ENCODE measurements around the gene ABHD15. TPM values are rescaled to one million over a fixed set of nuclear protein-coding genes. Genes with fewer than 3 reads are reported as not detected.

The ABHD15 gene
- polyA plus RNA-seq, 2 of the 4 experiments (the other 2 are of a cell fraction) = 13.5 to 15.8 TPM

GRCh38 chr17:29578626-29579485 is 12.0 kb upstream of the ABHD15 start:
- Histone ChIP-seq H3K4me3 (no peak overlapping the region), H3K4me1 (peaks cover 20% of the 10 kb centered on the region), H3K27ac (no peak overlapping the region), H3K9me3 (no peaks in the 10 kb centered on the region), H3K4me2 (no peak overlapping the region)
- ATAC-seq = no peak
- CTCF ChIA-PET = interaction anchor here (0.8 to 24.0 kb wide), 14 partner anchors 2 to 535 kb away, joined by 3 to 474 read pairs (median 27); partner anchors contain the start of genes ABHD15, ANKRD13B, CORO6 and TP53I13
- no peak for FAIRE-seq
- 89% methylated on average over 14 of the region's 14 CpGs for WGBS (ENCODE audit: missing lambda C conversion rate)
- no peak for TF ChIP-seq EP300 (IDR thresholded peaks at IDR 0.05)
- no peak for TF ChIP-seq BCL3 (IDR thresholded peaks at IDR 0.05)
- no peak for TF ChIP-seq CHD2 (IDR thresholded peaks at IDR 0.05; ENCODE audit: low read length, partially characterized antibody)
- TF ChIP-seq TP53 (CRISPR knock-in tag; IDR thresholded peaks at IDR 0.05) = no peak
- TF ChIP-seq ZSCAN20 (CRISPR knock-in tag; IDR thresholded peaks at IDR 0.05) = no peak
- no peak for TF ChIP-seq RFX5 (IDR thresholded peaks at IDR 0.05)
- TF ChIP-seq, protein P1, sequence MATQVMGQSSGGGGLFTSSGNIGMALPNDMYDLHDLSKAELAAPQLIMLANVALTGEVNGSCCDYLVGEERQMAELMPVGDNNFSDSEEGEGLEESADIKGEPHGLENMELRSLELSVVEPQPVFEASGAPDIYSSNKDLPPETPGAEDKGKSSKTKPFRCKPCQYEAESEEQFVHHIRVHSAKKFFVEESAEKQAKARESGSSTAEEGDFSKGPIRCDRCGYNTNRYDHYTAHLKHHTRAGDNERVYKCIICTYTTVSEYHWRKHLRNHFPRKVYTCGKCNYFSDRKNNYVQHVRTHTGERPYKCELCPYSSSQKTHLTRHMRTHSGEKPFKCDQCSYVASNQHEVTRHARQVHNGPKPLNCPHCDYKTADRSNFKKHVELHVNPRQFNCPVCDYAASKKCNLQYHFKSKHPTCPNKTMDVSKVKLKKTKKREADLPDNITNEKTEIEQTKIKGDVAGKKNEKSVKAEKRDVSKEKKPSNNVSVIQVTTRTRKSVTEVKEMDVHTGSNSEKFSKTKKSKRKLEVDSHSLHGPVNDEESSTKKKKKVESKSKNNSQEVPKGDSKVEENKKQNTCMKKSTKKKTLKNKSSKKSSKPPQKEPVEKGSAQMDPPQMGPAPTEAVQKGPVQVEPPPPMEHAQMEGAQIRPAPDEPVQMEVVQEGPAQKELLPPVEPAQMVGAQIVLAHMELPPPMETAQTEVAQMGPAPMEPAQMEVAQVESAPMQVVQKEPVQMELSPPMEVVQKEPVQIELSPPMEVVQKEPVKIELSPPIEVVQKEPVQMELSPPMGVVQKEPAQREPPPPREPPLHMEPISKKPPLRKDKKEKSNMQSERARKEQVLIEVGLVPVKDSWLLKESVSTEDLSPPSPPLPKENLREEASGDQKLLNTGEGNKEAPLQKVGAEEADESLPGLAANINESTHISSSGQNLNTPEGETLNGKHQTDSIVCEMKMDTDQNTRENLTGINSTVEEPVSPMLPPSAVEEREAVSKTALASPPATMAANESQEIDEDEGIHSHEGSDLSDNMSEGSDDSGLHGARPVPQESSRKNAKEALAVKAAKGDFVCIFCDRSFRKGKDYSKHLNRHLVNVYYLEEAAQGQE (IDR thresholded peaks at IDR 0.05) = no peak
- TF ChIP-seq, protein P2, sequence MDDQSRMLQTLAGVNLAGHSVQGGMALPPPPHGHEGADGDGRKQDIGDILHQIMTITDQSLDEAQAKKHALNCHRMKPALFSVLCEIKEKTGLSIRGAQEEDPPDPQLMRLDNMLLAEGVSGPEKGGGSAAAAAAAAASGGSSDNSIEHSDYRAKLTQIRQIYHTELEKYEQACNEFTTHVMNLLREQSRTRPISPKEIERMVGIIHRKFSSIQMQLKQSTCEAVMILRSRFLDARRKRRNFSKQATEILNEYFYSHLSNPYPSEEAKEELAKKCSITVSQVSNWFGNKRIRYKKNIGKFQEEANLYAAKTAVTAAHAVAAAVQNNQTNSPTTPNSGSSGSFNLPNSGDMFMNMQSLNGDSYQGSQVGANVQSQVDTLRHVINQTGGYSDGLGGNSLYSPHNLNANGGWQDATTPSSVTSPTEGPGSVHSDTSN (IDR thresholded peaks at IDR 0.05) = no peak
- no peak for TF ChIP-seq JUNB (IDR thresholded peaks at IDR 0.05)
- TF ChIP-seq NPAS2 (CRISPR knock-in tag; IDR thresholded peaks at IDR 0.05; ENCODE audit: borderline replicate concordance) = no peak
- TF ChIP-seq JUN (IDR thresholded peaks at IDR 0.05) = no peak
- POLR2A ChIA-PET = no interaction called here
- no peak for DNase-seq (ENCODE audit: low read depth in 1 of 2, low spot score in 1 of 2)

GRCh38 chr17:29577385-29578211 is 10.8 kb upstream of the ABHD15 start:
- FAIRE-seq (no peak), DNase-seq (ENCODE audit: low read depth in 1 of 2, low spot score in 1 of 2) (no peak), ATAC-seq (no peak)
- WGBS (ENCODE audit: missing lambda C conversion rate) = 90% methylated on average over 20 of the region's 22 CpGs
- POLR2A ChIA-PET = interaction anchor here (0.8 kb wide), 1 partner anchor 15 kb away, joined by 3 read pairs; the partner anchor contains the start of gene ANKRD13B
- no peaks in the 10 kb centered on the region for H3K9me3 ChIP-seq
- peak overlapping the region in 1 of 2 experiments; percentile 19; a peak in 1 of 6 replicates for H3K27ac ChIP-seq
- H3K4me3 ChIP-seq = no peak overlapping the region
- CTCF ChIA-PET = interaction anchor here (1.1 to 24.0 kb wide), 11 partner anchors 3 to 516 kb away, joined by 3 to 474 read pairs (median 36); partner anchors contain the start of genes ABHD15, ANKRD13B, CORO6 and TP53I13
- no peak for TF ChIP-seq ZC3H11A (IDR thresholded peaks at IDR 0.05)
- TF ChIP-seq MYC (IDR thresholded peaks at IDR 0.05; ENCODE audit: borderline replicate concordance, low read length) = no peak
- TF ChIP-seq CBX8 (IDR thresholded peaks at IDR 0.05) = no peak
- TF ChIP-seq CHD4 (IDR thresholded peaks at IDR 0.05; ENCODE audit: borderline replicate concordance) = no peak
- TF ChIP-seq HEYL (CRISPR knock-in tag; IDR thresholded peaks at IDR 0.05) = no peak
- no peak for TF ChIP-seq JUNB (IDR thresholded peaks at IDR 0.05)
- TF ChIP-seq JUN (IDR thresholded peaks at IDR 0.05) = no peak
- no peak for TF ChIP-seq E2F6 (IDR thresholded peaks at IDR 0.05; ENCODE audit: borderline replicate concordance, low read depth)
- TF ChIP-seq HOXB13 (CRISPR knock-in tag; IDR thresholded peaks at IDR 0.05; ENCODE audit: low read depth) = no peak
- TF ChIP-seq CBX2 (IDR thresholded peaks at IDR 0.05; ENCODE audit: borderline replicate concordance, low read depth) = no peak
- TF ChIP-seq KDM1A (IDR thresholded peaks at IDR 0.05; ENCODE audit: low read depth) = no peak
- TF ChIP-seq EHMT2 (IDR thresholded peaks at IDR 0.05; ENCODE audit: low read depth) = no peak
- no peak for TF ChIP-seq GATA3 (IDR thresholded peaks at IDR 0.05; ENCODE audit: borderline replicate concordance)
- no peak for TF ChIP-seq RAD21 (conservative IDR thresholded peaks at IDR 0.05 in 1 of 2, IDR thresholded peaks at IDR 0.05 in 1 of 2)
- TF ChIP-seq POLR2A (IDR thresholded peaks at IDR 0.05; ENCODE audit: low read length) = no peak
- TF ChIP-seq ESRRA (IDR thresholded peaks at IDR 0.05; ENCODE audit: borderline replicate concordance, low read length) = no peak
- no peak overlapping the region for H3K4me2 ChIP-seq
- H3K4me1 ChIP-seq = peaks cover 20% of the 10 kb centered on the region

Measured in A549 (cell line).